Measurements from ENCODE around the gene ATE1. TPM values are rescaled to one million over a fixed set of nuclear protein-coding genes. Genes with fewer than 3 reads are reported as not detected.

The ATE1 gene
- polyA plus RNA-seq, 2 of the 4 experiments (the other 2 are of a cell fraction) = 27.2 to 58.8 TPM

DNA sequence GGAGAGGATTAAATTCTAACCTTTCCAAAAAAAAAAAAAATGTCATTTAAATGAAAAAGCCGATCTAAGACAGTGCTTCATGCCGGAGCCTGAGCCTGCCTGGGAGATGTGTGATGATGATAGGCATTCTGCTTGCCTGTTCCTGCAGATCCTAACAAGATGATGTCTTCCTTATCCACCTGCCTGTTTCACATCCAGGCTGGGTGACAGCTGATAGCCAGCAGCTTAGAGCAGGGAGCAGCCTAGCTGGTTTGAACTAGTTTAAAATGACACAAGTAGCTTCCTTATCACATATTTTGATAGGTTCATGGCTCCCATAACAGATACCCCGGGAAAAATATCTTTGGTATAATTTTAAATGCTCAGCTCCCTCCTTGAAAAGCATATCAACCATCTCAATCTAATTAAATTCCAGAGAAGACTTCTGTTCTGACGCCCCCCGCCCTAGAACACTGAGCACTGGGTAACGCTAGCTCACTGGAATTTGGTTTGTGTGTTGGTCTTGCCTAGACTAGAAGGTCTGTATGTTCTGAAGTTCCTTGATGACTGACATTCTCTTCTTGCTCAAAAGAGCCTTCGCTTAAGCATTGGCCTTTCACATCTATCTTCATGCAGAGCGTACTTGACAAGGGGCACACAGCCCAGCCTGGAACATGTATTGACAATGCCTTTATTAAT lies 232.7 kb downstream of the ATE1 start:
- CTCF ChIA-PET = no interaction called here
- no peak overlapping the region for H3K27ac ChIP-seq

DNA sequence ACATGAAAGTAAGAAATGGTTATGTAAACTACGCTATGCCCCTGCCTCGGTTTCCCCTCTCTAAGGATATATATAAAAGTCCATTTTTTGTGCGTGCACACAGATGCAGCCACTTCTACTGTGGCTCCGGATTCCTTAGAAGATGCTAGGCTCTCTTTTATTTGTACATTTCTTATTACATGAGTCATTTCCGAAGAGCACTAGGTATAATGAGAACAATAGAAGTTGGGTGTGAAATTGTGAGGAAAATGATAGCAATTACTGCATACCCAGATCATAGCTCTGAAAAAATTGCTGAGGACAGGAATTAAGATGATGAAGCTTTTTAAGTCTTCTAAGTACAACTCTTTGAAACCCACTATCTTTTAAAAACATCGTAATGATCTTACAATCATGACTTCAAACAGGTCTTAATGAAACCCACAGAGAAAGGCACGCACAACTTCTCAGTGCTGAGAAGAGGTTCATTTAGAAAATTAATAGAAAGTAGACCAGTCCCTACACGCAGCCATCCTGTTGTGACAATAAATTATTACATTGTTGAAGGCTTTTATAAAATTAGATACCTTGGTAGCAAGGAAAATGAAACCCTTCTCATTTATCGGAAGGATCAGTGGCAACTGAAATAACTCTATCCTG lies 233.4 kb downstream of the ATE1 start:
- ATAC-seq = no peak
- H3K4me3 ChIP-seq = no peak overlapping the region
- no peak overlapping the region for H3K27ac ChIP-seq
- H3K9me3 ChIP-seq = no peaks in the 10 kb centered on the region
- no peak for DNase-seq (ENCODE audit: low read depth in 1 of 2, low spot score in 1 of 2)
- 38% methylated on average over 9 of the region's 9 CpGs for WGBS (ENCODE audit: missing lambda C conversion rate)
- POLR2A ChIA-PET = no interaction called here
- FAIRE-seq = no peak
- no peaks in the 10 kb centered on the region for H3K4me1 ChIP-seq
- no peak overlapping the region for H3K4me2 ChIP-seq
- CTCF ChIA-PET = no interaction called here
- TF ChIP-seq SREBF2 (IDR thresholded peaks at IDR 0.05) (no peak), TFCP2L1 (CRISPR knock-in tag; IDR thresholded peaks at IDR 0.05) (no peak), MAX (IDR thresholded peaks at IDR 0.05) (no peak), HMGXB4 (CRISPR knock-in tag; IDR thresholded peaks at IDR 0.05; ENCODE audit: borderline replicate concordance) (no peak), TP53 (CRISPR knock-in tag; IDR thresholded peaks at IDR 0.05) (no peak), ATOH8 (CRISPR knock-in tag; IDR thresholded peaks at IDR 0.05; ENCODE audit: low read depth) (no peak), RNF2 (IDR thresholded peaks at IDR 0.05; ENCODE audit: borderline replicate concordance, low read depth) (no peak), NPAS2 (CRISPR knock-in tag; IDR thresholded peaks at IDR 0.05; ENCODE audit: borderline replicate concordance) (no peak)
- TF ChIP-seq, protein P1, sequence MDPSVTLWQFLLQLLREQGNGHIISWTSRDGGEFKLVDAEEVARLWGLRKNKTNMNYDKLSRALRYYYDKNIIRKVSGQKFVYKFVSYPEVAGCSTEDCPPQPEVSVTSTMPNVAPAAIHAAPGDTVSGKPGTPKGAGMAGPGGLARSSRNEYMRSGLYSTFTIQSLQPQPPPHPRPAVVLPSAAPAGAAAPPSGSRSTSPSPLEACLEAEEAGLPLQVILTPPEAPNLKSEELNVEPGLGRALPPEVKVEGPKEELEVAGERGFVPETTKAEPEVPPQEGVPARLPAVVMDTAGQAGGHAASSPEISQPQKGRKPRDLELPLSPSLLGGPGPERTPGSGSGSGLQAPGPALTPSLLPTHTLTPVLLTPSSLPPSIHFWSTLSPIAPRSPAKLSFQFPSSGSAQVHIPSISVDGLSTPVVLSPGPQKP (IDR thresholded peaks at IDR 0.05; ENCODE audit: low read depth, low read length) = no peak
- TF ChIP-seq, protein P2, sequence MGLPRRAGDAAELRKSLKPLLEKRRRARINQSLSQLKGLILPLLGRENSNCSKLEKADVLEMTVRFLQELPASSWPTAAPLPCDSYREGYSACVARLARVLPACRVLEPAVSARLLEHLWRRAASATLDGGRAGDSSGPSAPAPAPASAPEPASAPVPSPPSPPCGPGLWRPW (IDR thresholded peaks at IDR 0.05) = no peak

More for the DNA sequence above, 232.7 kb downstream of the ATE1 start:
- Histone ChIP-seq H3K4me2 (no peak overlapping the region), H3K4me1 (no peaks in the 10 kb centered on the region), H3K4me3 (no peak overlapping the region), H3K9me3 (no peaks in the 10 kb centered on the region)
- DNase-seq (ENCODE audit: low read depth in 1 of 2, low spot score in 1 of 2) (no peak), FAIRE-seq (no peak), ATAC-seq (no peak)
- POLR2A ChIA-PET = no interaction called here
- 44% methylated on average over 8 of the region's 8 CpGs for WGBS (ENCODE audit: missing lambda C conversion rate)
- TF ChIP-seq FOSL2 (IDR thresholded peaks at IDR 0.05) (no peak), FOSL2 (CRISPR knock-in tag; IDR thresholded peaks at IDR 0.05) (no peak), REST (IDR thresholded peaks at IDR 0.05) (no peak), SMC3 (IDR thresholded peaks at IDR 0.05) (no peak), POLR2A (IDR thresholded peaks at IDR 0.05; ENCODE audit: low read length) (no peak), BHLHE40 (IDR thresholded peaks at IDR 0.05; ENCODE audit: low read depth, low read length) (no peak), NFE2L2 (conservative IDR thresholded peaks at IDR 0.05; ENCODE audit: low read length) (no peak), HDAC2 (IDR thresholded peaks at IDR 0.05) (no peak), KDM1A (IDR thresholded peaks at IDR 0.05; ENCODE audit: low read depth) (no peak), EHF (CRISPR knock-in tag; IDR thresholded peaks at IDR 0.05) (no peak), RCOR1 (IDR thresholded peaks at IDR 0.05; ENCODE audit: low read depth, low read length) (no peak), CBX2 (IDR thresholded peaks at IDR 0.05; ENCODE audit: borderline replicate concordance, low read depth) (no peak)
- TF ChIP-seq, protein P3, sequence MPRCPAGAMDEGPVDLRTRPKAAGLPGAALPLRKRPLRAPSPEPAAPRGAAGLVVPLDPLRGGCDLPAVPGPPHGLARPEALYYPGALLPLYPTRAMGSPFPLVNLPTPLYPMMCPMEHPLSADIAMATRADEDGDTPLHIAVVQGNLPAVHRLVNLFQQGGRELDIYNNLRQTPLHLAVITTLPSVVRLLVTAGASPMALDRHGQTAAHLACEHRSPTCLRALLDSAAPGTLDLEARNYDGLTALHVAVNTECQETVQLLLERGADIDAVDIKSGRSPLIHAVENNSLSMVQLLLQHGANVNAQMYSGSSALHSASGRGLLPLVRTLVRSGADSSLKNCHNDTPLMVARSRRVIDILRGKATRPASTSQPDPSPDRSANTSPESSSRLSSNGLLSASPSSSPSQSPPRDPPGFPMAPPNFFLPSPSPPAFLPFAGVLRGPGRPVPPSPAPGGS (IDR thresholded peaks at IDR 0.05) = no peak
- TF ChIP-seq, protein P1 (IDR thresholded peaks at IDR 0.05; ENCODE audit: low read depth, low read length) = no peak
- TF ChIP-seq, protein P2 (IDR thresholded peaks at IDR 0.05) = no peak

All from A549 (cell line).